ENCODE measurements around the gene KLRC2. TPM values are rescaled to one million over a fixed set of nuclear protein-coding genes. Genes with fewer than 3 reads are reported as not detected.
"Not testable (repeated sequence)": the region's sequence is repeated elsewhere in the genome, so short reads cannot be mapped to it uniquely, and the experiment has no call there.

KLRC2 gene
- total RNA-seq, 1 donor from 2014 or later = 1.2 TPM

DNA sequence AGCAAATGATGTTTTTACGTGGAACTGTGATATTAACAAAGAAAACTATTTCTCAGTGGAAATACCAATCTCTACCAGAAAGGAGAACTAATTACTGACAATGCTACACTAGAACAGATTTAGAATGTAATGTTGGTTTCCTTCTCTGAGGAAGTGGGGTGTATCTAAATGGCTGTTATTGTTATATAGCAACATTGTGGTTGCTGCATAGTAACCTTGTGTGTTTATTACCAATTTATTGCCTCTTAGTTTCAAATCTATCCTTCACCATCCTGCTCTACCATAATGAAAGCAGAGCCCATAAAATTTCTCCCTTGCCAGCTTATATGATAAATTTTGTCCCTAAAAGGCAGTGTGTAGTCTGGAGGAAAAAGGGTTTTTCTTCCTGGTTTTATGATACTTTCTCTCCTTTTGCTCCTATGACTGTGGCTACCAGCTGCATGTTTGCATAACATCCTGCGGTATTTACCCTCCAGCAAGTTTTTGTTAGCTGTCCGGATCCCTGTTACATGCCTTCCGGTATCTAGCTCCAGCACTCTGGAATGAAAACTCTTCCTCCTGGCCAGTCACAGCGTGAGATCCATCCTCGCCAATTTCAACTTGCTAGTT is 40.3 kb downstream of the KLRC2 start:
- TF ChIP-seq EZH2 (IDR thresholded peaks at IDR 0.05; ENCODE audit: insufficient read depth, low read length) = no peak
- TF ChIP-seq, protein P1, sequence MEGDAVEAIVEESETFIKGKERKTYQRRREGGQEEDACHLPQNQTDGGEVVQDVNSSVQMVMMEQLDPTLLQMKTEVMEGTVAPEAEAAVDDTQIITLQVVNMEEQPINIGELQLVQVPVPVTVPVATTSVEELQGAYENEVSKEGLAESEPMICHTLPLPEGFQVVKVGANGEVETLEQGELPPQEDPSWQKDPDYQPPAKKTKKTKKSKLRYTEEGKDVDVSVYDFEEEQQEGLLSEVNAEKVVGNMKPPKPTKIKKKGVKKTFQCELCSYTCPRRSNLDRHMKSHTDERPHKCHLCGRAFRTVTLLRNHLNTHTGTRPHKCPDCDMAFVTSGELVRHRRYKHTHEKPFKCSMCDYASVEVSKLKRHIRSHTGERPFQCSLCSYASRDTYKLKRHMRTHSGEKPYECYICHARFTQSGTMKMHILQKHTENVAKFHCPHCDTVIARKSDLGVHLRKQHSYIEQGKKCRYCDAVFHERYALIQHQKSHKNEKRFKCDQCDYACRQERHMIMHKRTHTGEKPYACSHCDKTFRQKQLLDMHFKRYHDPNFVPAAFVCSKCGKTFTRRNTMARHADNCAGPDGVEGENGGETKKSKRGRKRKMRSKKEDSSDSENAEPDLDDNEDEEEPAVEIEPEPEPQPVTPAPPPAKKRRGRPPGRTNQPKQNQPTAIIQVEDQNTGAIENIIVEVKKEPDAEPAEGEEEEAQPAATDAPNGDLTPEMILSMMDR (IDR thresholded peaks at IDR 0.05; ENCODE audit: insufficient read depth, low read depth, low read length) = no peak
- Histone ChIP-seq H3K4me3 (ENCODE audit: insufficient read depth, low read depth, low read length) (no peak overlapping the region), H4K20me1 (ENCODE audit: insufficient read depth, low read length) (no peaks in the 10 kb centered on the region), H2AFZ (ENCODE audit: low read depth, low read length) (no peak overlapping the region), H3K27me3 (ENCODE audit: insufficient read depth, low read length) (no peaks in the 10 kb centered on the region), H3K79me2 (ENCODE audit: insufficient read depth, low read length) (no peaks in the 10 kb centered on the region), H3K27ac (ENCODE audit: low read depth, low read length) (no peak overlapping the region), H3K9me3 (ENCODE audit: insufficient read depth, low read depth, low read length) (no peaks in the 10 kb centered on the region), H3K4me1 (ENCODE audit: insufficient read depth, low read length) (peaks cover 5% of the 10 kb centered on the region), H3K4me2 (ENCODE audit: low read length) (peak overlapping the region; percentile 52), H3K36me3 (ENCODE audit: insufficient read depth, low read length) (no peaks in the 10 kb centered on the region), H3K9ac (ENCODE audit: low read length) (no peak overlapping the region)
- Mint-ChIP-seq H3K4me1 (ENCODE audit: low read depth, unreplicated experiment) (peaks cover 17% of the 10 kb centered on the region), H3K4me3 (ENCODE audit: unreplicated experiment) (no peak overlapping the region), H3K36me3 (ENCODE audit: low read depth, unreplicated experiment) (no peaks in the 10 kb centered on the region), H3K9me3 (ENCODE audit: unreplicated experiment) (no peaks in the 10 kb centered on the region), H3K27me3 (ENCODE audit: low read depth, unreplicated experiment) (no peaks in the 10 kb centered on the region), H3K27ac (ENCODE audit: unreplicated experiment) (no peak overlapping the region)
- FAIRE-seq (no peak), DNase-seq (ENCODE audit: low read depth) (peak; percentile 52)

DNA sequence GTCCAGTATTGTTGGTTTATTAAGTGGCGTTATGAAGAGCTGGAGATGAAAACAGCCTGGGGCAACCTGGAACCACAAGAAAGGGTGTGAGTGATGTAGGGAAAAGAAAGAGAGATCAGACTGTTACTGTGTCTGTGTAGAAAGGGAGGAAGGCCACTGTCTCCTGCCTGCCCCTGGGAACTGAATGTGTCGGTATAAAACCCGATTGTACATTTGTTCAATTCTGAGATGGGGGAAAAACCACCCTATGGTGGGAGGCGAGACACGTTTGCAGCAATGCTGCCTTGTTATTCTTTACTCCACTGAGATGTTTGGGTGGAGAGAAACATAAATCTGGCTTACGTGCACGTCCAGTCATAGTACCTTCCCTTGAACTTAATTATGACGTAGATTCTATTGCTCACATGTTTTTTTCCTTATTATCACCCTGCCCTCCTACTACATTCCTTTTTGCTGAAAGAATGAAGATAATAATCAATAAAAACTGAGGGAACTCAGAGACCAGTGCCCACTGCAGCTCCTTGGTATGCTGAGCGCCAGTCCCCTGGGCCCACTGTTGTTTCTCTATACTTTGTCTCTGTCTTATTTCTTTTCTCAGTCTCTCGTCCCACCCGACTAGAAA is 41.2 kb downstream of the KLRC2 start:
- H3K9me3 Mint-ChIP-seq (ENCODE audit: unreplicated experiment); FAIRE-seq; H3K4me1 ChIP-seq (ENCODE audit: insufficient read depth, low read length); H3K36me3 ChIP-seq (ENCODE audit: insufficient read depth, low read length); H3K4me3 ChIP-seq (ENCODE audit: insufficient read depth, low read depth, low read length); H3K27me3 Mint-ChIP-seq (ENCODE audit: low read depth, unreplicated experiment); H3K27me3 ChIP-seq (ENCODE audit: insufficient read depth, low read length); H3K27ac ChIP-seq (ENCODE audit: low read depth, low read length); H3K4me3 Mint-ChIP-seq (ENCODE audit: unreplicated experiment); H3K36me3 Mint-ChIP-seq (ENCODE audit: low read depth, unreplicated experiment); H3K79me2 ChIP-seq (ENCODE audit: insufficient read depth, low read length); DNase-seq (ENCODE audit: low read depth); H3K9me3 ChIP-seq (ENCODE audit: insufficient read depth, low read depth, low read length); H3K9ac ChIP-seq (ENCODE audit: low read length); H3K27ac Mint-ChIP-seq (ENCODE audit: unreplicated experiment); H2AFZ ChIP-seq (ENCODE audit: low read depth, low read length); H3K4me2 ChIP-seq (ENCODE audit: low read length); H4K20me1 ChIP-seq (ENCODE audit: insufficient read depth, low read length): not testable (repeated sequence)
- peaks cover 17% of the 10 kb centered on the region for H3K4me1 Mint-ChIP-seq (ENCODE audit: low read depth, unreplicated experiment)

DNA sequence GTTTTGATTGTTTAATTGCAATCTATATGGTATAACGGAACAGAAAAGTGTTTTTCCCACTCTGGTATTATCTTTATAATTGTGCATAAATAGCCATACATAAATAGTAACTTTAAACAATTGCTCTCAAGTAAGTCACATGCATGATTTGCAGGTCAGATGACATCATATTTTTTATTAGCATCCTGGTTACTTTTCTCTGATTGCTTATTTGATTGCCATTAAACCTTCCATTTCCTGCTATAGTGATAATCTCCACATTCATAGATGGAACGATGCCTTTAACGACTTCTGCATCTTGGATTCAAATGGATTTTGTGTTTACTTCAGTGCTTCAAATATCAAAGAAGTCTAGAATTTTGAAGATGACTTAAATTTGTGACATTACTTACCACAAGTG is 42.5 kb downstream of the KLRC2 start:
- no peak overlapping the region for H2AFZ ChIP-seq (ENCODE audit: low read depth, low read length)
- H3K36me3 Mint-ChIP-seq (ENCODE audit: low read depth, unreplicated experiment) = no peaks in the 10 kb centered on the region
- no peak overlapping the region for H3K27ac Mint-ChIP-seq (ENCODE audit: unreplicated experiment)
- H3K4me1 ChIP-seq (ENCODE audit: insufficient read depth, low read length) = peaks cover 5% of the 10 kb centered on the region
- no peaks in the 10 kb centered on the region for H3K27me3 Mint-ChIP-seq (ENCODE audit: low read depth, unreplicated experiment)
- no peak overlapping the region for H3K4me3 Mint-ChIP-seq (ENCODE audit: unreplicated experiment)
- no peaks in the 10 kb centered on the region for H3K27me3 ChIP-seq (ENCODE audit: insufficient read depth, low read length)
- TF ChIP-seq EZH2 (IDR thresholded peaks at IDR 0.05; ENCODE audit: insufficient read depth, low read length) = no peak
- TF ChIP-seq, protein P1 (IDR thresholded peaks at IDR 0.05; ENCODE audit: insufficient read depth, low read depth, low read length) = no peak
- no peak overlapping the region for H3K9ac ChIP-seq (ENCODE audit: low read length)
- H3K27ac ChIP-seq (ENCODE audit: low read depth, low read length) = no peak overlapping the region
- no peaks in the 10 kb centered on the region for H4K20me1 ChIP-seq (ENCODE audit: insufficient read depth, low read length)
- H3K36me3 ChIP-seq (ENCODE audit: insufficient read depth, low read length) = no peaks in the 10 kb centered on the region
- peaks cover 17% of the 10 kb centered on the region for H3K4me1 Mint-ChIP-seq (ENCODE audit: low read depth, unreplicated experiment)
- no peak for DNase-seq (ENCODE audit: low read depth)
- FAIRE-seq = no peak
- H3K4me2 ChIP-seq (ENCODE audit: low read length) = no peak overlapping the region
- no peak overlapping the region for H3K4me3 ChIP-seq (ENCODE audit: insufficient read depth, low read depth, low read length)
- no peaks in the 10 kb centered on the region for H3K9me3 Mint-ChIP-seq (ENCODE audit: unreplicated experiment)
- H3K79me2 ChIP-seq (ENCODE audit: insufficient read depth, low read length) = no peaks in the 10 kb centered on the region
- H3K9me3 ChIP-seq (ENCODE audit: insufficient read depth, low read depth, low read length) = no peaks in the 10 kb centered on the region

All from astrocyte (in vitro differentiated cells and primary cell).